Stimulated activated CD8-positive, alpha-beta memory T cell treated with anti-CD3 and anti-CD28 coated beads, Interleukin-7, amount 100 ng/mL, for 4 hours (primary cell): ENCODE data around the gene DMAC2L.

Experiments
- DNase-seq, 2 donors: peaks; one replicate each; pipeline ENCODE4 v3.0.0-alpha.2; 2020; ENCODE audit warnings: low read depth in 2 of 2

Gene DMAC2L

GRCh38 chr14:50321009-50321660 lies 9.0 kb downstream of the DMAC2L start:
- DNase-seq = peak; percentile 51 to 70

GRCh38 chr14:50331596-50331995 lies 19.5 kb downstream of the DMAC2L start:
- no peak for DNase-seq

- no peak for DNase-seq
These were observed 20.9 kb downstream of the DMAC2L start for GRCh38 chr14:50333014-50333509.

GRCh38 chr14:50334211-50334610 lies 22.1 kb downstream of the DMAC2L start:
- no peak for DNase-seq

GRCh38 chr14:50335389-50335788 lies 23.3 kb downstream of the DMAC2L start:
- DNase-seq = no peak

GRCh38 chr14:50335989-50336824 lies 24.1 kb downstream of the DMAC2L start:
- no peak for DNase-seq

- DNase-seq = no peak
These were observed 26.5 kb downstream of the DMAC2L start for GRCh38 chr14:50338587-50338986.

- DNase-seq = no peak
These were observed 27.2 kb downstream of the DMAC2L start for GRCh38 chr14:50339178-50339804.

- no peak for DNase-seq
These were observed 27.9 kb downstream of the DMAC2L start for GRCh38 chr14:50340045-50340444.

- DNase-seq = no peak
These were observed 28.8 kb downstream of the DMAC2L start for GRCh38 chr14:50340963-50341362.

- DNase-seq = no peak
These were observed 30.3 kb downstream of the DMAC2L start for GRCh38 chr14:50342221-50343078.

GRCh38 chr14:50343434-50343833 lies 31.3 kb downstream of the DMAC2L start:
- DNase-seq = no peak

- peak; percentile 48 to 54 for DNase-seq
These were observed 32.1 kb downstream of the DMAC2L start for GRCh38 chr14:50344116-50344775.

- no peak for DNase-seq
These were observed 32.9 kb downstream of the DMAC2L start for GRCh38 chr14:50344876-50345563.

GRCh38 chr14:50345846-50346422 lies 33.8 kb downstream of the DMAC2L start:
- DNase-seq = no peak

GRCh38 chr14:50347521-50347920 lies 35.4 kb downstream of the DMAC2L start:
- no peak for DNase-seq

GRCh38 chr14:50348933-50349332 lies 36.8 kb downstream of the DMAC2L start:
- DNase-seq = no peak

GRCh38 chr14:50350975-50351374 lies 38.9 kb downstream of the DMAC2L start:
- no peak for DNase-seq

GRCh38 chr14:50352584-50352983 lies 40.5 kb downstream of the DMAC2L start:
- no peak for DNase-seq

GRCh38 chr14:50353126-50353525 lies 41.0 kb downstream of the DMAC2L start:
- no peak for DNase-seq
